Superior temporal gyrus (tissue), 1 donor: ENCODE results near the gene EMD.
A peak's percentile ranks its signal among the peaks of the same experiment; 100 is the strongest.
"Not testable (repeated sequence)": the region's sequence is repeated elsewhere in the genome, so short reads cannot be mapped to it uniquely, and the experiment has no call there.

ENCODE experiments used
- DNase-seq: peaks from one replicate; pipeline ENCODE4 v3.0.0-alpha.2; 2016; ENCODE audit errors: extremely low spot score

Gene EMD

DNA sequence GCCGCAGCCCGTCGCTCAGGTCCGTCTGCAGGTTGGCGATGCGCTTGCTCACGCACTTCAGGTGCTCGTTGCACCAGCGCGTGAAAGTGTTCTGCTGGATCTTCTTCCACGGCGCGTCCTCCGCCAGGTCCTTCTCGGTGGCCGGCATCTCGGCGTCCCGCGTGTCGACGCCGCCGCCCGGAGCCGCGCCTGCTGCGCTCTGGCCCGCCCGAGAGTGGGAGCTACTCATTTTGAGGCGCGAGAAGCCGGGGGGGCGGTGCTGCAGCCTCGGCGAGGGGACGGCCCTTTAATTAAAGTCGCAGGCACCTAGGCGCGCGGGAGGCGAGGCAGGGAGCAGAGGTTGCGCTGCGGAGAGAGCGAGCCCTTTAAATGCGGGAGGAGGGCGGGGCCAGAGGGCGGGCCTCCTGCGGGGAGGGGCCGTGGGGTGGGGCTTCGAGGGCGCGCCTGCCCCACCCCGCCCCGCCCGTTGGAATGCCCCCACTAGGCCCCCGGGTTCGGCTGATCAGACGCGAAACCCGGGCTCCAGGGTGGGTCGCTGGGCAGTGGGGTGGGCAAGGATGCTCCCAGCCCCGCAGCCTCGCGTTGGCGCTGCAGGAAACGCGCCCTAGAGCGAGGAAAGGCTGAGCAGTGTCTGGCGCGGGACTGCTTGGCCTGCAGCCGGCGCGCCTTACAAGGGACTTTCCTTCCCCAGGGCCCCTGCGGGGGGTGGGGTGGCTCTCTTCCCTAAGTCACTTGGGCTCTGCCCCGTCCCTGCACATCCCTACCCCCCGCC, 7.9 kb upstream of the EMD start:
- peak; percentile 80 for DNase-seq

DNA sequence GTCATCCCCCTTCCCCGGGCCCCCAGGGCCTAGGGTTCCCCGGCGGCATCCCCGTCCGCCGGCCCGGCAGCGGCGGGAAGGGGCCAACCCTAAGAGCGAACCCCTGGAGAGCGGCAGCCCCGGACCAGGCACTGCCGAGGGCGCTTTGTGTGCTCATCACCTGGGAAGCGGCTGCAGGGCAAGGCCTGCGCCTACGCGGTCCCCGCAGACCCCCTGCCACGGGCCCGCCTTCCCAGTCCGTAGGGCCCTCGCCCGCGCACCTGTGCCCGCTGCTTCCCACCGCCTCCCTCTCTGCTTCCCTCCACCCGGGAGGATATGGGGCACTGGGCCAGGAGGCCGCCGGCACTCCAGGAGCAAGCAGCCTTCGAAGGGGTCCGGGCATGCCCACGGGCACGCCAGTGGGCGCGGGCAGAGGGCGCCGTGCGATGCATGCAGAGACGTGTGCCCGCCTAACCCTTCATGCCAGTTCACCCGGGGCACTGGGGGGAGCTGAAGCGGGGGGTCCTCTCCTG, 7.2 kb upstream of the EMD start:
- DNase-seq = no peak

DNA sequence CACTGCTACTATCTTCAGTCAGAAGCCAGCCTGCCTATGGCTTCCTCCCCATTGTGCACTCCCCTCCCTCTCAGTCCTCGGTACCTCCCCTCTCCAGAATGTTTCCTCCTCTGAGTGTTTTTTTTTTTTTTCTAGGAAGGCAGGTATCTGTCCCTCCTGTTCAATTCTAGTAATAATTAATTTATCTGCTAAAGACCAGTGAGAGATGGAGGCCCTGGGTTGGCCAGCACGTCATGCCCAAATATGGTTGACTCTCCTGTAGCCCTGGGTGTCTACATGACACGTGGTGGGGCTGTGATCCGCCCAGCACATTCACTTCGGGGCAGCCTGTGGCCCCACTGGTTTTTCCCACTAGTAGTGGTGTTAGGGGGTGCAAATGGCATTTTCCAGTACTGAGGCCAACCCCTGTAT, 6.5 kb upstream of the EMD start:
- DNase-seq = no peak

DNA sequence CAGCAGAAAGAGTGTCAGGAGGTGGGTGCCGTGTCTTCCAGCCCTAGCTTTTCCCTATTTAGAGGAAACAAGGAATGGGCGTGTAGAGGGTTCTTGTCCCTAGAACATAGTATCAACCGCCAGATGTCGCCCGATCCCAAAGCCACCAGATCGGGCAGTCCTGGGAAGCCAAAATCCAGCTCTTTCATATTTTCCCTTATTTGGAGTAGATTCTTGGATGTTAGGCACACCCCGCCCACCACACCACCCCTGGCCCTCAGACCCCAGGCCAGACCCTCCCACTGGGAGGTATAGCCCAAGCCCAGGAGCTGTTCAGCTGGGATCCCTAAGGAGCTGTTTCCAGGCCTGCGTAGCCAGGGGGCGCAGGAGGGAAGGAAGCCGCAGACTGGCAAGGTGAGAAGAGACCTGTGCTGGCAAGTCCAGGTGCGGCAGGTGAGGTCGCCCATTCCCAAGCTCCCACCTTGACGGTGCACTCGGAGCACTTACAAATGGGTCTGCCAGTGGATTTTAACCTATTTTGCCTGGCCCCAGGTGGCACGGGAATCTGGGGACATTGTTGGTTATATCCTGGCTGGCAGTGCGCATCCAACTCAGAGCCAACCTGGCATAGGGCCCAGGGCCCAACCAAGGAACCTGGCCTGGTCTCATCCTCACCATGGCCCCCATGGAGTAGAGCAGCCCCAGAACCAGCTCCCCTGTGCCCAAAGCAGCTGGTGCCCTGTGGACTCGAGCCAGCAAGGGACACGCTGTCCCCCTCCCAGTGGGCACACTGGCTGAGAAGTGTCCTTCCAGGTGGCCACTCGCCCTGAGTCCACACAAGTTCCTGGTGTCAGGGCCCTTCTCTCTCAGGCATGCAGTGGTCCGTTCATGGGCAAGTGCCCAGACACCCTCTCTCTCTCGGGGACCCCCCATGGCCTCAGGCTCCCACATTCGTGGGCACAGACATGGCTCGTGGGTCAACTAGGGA, 5.5 kb upstream of the EMD start:
- DNase-seq = peak; percentile 72

DNA sequence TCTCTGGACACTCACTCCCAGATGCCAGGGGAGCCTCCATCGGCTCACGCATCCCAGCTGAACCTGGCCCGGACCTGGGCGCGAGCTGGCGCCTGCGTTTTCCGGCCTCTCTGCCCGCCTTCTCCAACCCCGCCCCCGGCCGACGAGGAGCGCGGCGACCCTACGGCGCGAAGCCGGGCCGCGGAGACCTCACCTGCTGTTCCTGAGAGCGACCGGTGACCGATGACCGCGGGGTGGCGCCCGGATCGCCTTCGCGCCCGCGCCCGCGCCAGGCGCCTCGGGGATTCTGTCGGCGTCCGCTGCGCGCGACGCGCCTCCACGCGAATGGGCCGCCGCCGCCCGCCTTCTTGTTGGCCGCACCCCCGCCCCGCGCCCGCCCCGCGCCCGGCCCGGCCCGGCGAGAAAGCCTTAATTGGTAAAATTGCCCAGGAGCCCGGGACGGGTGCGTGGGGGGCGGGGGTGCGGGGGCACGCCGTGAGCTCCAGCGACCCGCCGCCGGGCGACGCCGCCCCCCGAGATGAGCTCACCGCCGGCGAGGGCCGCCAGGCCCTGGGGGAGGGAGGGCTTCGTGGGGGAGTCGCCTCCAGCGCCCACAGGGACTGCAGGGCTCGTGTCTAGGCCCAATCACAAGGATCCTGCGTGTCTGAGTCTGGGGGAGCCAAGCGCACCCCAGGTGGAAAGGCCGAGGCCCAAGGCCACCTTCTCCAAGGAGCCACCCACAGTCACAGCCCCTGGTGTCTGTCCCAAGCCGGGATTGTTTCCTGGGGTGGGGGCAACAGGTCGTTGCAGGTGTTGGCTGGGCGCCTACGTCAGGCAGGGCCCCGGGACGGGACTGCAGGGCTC, 4.6 kb upstream of the EMD start, which contains the start of gene FLNA:
FLNA (minus strand) TSS at position 322 of the 843 bp plus-strand sequence. CDS start 3,389 bp downstream, outside the sequence.
- no peak for DNase-seq

DNA sequence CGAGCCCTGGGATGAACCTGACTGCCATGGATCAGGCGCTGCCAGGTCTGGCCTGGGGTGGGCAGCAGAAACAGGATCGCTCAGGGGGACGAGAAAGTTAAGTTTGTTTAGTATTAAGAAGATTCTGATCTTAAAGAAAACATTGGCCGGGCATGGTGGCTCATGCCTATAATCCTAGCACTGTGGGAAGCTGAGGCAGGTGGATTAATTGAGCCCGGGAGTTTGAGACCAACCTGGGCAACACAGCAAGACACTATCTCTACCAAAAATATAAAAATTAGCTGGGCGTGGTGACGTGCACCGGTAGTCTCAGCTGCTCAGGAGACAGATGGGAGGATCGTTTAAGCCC, 4.0 kb upstream of the EMD start:
- no peak for DNase-seq

DNA sequence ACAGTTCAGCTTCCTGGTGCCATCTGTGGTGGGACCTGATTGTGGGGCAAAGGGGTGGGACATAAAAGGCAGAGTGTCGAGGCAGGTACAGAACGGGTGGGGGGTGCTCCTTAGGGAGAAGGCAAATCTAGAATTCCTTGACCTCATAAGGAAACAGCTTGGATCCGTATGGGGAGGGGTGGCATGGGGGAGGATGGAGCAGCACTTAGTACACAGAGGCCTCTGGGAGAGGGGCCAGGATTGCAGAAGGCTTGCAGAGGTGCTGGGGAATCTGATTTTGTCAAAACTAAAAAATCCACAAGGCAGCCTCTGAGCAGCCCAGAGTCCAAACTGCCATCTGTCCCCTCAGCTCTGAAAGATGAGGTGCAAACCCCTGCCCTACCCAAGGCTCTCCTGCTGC, 2.3 kb upstream of the EMD start:
- DNase-seq = no peak

DNA sequence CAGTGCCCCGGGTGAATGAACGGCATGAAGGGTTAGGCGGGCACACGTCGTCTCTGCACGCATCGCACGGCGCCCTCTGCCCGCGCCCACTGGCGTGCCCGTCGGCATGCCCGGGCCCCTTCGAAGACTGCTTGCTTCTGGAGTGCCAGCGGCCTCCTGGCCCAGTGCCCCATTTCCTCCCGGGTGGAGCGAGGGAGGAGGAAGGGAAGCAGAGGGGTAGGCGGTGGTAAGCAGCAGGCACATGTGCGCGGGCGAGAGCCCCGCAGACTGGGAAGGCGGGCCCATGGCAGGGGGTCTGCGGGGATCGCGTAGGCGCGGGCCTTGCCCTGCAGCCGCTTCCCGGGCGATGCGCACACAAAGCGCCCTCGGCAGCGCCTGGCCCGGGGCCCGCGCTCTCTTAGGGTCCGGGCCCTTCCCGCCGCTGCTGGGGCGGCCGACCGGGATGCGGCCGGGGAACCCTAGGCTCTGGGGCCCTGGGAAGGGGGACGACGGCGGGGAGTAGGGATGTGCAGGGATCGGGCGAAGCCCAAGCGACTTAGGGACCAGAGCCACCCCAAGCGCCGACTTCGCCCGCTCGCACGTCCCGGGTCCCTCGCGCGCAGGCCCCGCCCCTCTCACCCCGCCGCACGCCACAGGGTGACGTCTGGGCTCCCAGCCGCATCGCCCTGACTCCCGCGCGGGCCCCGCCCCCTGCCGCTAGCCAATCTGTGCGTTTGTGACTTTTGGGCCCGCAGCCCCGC, 866 bp upstream of the EMD start:
- no peak for DNase-seq

DNA sequence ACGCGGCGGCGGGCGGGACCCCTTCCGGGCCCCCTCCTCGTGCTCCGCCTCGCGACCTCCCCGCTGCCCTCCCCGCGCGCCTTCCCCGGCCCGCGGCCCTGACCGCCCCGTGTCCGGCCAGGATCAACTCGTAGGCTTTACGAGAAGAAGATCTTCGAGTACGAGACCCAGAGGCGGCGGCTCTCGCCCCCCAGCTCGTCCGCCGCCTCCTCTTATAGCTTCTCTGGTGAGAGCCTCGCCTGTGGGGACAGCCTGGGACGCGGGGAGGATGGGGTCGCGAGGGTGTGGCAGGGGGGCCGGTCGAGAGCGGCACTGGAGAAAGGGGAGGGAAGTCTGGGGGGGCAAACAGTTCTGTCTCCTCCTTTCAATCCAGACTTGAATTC, 465 bp downstream of the EMD start:
- no peak for DNase-seq

DNA sequence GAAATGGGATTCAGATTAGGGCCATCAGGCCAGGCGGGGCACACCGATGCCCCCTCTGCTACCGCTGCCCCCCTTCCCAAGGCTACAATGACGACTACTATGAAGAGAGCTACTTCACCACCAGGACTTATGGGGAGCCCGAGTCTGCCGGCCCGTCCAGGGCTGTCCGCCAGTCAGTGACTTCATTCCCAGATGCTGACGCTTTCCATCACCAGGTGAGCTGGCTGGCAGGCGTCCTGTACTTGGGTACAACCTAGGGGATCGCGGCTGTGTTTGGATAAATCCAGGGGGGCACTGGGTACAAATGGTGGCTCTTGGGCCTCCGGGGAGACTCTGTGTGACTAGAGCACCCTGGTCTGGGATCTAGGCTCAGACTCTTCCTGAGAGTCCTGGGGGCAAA, 1.1 kb downstream of the EMD start:
- DNase-seq = no peak

DNA sequence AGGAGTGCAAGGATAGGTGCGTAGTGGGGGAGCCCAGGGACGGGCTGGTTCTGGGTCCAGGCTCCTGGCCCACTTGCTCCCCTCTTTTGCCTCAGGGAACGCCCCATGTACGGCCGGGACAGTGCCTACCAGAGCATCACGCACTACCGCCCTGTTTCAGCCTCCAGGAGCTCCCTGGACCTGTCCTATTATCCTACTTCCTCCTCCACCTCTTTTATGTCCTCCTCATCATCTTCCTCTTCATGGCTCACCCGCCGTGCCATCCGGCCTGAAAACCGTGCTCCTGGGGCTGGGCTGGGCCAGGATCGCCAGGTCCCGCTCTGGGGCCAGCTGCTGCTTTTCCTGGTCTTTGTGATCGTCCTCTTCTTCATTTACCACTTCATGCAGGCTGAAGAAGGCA, 1.7 kb downstream of the EMD start:
- no peak for DNase-seq

DNA sequence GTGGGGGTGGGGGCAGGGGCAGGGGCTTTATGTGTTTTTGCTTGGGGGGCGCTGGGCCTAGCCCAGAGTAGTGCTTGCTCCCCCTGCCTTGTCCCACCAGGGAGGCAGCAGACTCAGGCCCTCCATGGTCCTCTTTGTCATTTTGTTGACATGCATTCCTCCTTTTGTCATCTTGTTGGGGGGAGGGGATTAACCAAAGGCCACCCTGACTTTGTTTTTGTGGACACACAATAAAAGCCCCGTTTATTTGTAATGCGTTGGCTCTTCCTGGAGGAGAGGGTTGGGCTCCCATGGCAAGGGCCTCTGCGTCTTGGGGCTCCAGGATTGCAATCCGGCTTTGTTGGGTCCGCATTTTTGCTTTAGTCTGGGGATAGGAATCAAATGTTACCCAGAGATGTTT, 2.2 kb downstream of the EMD start:
- no peak for DNase-seq

DNA sequence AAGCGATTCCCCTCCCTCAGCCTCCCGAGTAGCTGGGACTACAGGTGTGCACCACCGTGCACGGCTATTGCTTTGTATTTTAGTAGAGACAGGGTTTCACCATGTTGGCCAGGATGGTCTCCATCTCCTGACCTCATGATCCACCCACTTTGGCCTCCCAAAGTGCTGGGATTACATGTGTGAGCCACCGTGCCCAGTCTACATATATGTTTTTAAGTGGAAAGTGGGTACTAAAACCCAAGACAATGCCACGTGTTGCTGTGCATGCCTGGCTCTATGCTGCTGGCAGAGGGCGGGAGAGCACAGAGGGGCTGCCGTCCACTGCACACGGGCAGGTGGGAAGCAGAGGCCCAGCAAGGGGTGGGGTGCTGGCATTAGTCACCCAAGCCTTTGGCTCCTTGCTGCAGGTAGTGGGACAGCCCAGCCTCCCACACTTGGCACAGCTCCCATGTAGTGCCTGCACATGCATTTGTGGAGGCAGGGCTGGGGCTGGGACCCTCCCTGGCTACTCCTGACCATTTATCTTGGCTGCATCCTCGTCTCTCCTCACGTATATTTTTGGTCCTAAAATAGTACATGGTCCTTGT, 3.5 kb downstream of the EMD start:
- no peak for DNase-seq

DNA sequence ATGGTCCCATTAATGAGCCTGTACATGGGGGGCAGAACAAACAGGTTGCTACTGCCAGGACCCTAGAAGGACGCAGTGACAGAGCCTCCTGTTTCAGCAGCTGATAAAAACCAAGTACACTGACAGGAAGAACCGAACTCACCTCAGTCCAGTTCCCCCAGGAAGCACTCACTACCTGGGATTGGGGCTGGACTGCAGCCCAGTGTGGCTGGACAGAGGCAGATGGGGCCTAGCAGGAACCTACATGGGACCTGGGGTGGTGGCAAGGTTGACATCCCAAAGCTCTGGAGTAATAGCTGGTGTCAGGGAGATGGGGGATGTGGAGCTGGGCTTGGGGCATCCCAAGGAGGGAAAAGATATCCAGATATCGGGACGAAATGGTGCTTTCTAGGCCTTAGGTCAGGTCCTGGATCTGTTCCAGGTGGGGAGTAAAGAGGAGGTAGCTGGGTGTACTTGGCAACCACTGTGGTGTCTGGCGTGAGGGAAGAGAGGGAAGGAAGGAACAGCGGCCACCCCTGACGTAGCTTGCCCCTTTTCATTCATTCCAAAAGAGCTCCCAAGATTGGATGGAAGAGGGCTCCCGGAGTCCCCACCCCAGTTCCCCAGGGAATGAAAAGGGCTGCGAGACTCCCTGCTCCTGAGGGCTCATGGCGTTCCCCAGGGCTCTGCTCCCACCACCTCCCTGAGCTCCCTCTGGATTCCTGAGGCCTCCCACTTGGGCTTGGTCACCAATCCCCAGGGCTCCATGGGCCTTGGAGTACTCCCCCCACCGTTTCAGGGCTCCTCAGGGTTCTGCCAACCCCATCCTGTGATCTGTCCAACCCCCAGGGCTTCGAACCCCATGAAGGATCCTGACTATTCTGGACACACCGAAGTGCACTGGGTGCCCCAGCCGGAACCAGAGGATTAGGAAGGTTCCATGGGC, 4.5 kb downstream of the EMD start:
- DNase-seq = no peak

DNA sequence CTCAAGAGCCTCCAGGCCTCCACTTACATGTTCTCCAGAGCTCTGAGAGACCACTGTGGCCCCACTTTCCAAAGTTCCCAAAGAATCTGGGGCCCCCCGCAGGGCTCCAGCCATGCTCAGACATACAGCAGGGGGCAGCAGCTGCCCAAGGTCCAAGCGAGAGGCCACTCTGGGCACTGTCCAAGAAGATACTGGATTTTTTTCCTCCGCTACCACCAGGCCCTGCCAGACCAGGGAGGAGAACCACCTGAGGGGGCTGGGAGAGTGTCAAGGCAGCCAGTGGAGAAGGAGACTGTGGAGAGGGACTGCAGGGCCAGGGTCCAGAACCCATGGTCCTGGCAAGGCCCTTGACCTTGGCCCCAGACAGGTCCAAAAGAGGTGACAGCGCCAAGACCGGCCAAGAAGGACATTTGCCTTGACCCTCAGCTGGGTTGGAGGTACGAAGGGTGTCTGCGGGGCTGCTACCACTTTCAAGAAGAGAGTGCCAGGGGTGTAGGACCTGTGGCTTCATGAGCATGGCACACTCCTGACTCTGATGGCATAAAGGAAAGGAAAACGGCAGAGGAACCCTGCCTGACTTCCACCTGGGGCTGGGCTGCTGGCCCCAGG, 5.3 kb downstream of the EMD start:
- DNase-seq = no peak

DNA sequence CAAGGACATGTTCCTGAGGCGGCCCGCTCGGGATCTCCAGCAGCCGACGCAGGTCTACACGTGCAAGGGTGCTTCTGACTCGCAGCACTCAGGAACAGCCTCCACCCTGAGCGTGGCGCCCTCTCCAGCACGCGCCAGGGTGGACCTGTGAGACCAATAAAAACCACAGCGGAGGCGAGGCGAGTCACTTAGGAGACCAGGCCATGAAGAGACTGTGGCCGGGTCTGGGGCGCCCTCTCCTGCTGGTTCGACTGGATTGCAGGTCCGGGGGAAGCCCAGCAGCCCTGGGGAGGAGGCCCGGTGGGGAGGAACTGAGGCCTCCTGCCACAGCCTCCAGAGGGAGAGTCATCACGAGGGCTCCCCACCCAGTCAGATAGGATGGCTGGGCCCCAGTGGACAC, 9.0 kb downstream of the EMD start:
- DNase-seq = not testable (repeated sequence)

DNA sequence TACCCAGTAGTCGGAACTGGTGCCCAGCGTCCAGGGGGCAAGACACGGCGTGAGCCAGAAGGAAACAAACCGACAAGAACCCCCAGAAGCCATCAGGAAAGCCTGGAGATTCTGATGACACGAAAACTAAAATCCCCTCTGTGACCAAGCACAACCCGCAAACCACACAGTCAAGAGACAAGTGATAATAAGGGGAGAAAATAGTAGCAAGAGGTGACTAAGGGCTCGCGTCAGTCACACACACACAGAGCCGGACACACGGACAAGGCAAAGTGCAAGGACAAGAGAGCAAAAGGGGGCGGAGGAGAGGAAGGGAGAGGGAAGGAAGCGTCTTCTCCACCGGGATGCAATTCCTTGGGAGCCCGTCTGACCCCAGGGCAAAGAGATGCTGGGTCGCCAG, 9.6 kb downstream of the EMD start:
- not testable (repeated sequence) for DNase-seq

DNA sequence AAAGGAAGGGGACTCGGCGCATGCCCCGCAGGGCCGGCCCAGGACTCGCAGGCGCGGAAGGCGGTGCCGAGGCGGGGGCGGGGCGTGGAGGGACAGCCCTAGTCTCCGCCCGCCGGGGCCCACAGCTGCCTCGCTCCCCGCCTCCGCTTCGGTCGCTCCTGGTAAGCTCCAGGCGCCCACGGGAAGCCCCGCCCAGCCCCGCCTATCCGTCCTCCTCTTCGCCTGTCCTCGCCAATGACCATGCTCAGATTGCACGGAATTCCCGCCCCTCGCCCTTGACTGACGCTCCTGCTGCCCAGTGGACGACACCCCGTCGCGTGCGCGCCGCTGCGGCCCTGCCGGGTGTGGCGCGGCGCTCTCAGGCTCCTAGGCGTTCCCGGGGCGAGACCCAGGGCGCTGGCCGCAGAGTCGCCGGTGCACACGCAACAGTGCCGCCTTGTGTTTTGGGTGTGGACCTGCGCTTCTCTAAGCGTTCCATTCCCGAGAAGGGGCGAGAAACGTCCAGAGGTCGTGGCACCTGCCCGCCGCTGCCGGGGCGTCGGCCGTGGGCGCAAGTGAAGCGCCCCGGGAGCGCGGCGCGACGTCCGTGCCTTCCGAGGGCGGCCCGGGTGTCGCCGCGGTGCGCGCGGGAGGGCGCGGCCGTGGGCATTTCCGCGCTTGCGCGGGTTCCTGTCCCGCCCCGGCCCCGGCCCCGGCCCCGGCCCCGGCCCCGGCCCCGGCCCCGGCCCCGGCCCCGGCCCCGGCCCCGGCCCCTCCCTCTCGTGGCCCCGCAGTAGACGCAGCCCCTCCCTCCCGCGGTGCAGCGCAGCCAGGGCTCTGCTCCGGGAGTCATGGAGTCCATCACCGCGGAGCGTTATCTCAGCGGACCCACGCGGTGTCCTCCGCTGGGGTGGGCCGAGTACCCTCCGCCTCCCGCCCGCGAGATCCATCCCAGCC, 11.0 kb downstream of the EMD start:
- DNase-seq = not testable (repeated sequence)
